HK-2 (cell line): ENCODE data around the gene SRSF1.
"Not testable (repeated sequence)": the region's sequence is repeated elsewhere in the genome, so short reads cannot be mapped to it uniquely, and the experiment has no call there.

ENCODE experiments used
- DNase-seq: peaks from one replicate; pipeline ENCODE4 v3.0.0-alpha.2; 2018; ENCODE audit not compliant: unreplicated experiment

The SRSF1 gene

DNA sequence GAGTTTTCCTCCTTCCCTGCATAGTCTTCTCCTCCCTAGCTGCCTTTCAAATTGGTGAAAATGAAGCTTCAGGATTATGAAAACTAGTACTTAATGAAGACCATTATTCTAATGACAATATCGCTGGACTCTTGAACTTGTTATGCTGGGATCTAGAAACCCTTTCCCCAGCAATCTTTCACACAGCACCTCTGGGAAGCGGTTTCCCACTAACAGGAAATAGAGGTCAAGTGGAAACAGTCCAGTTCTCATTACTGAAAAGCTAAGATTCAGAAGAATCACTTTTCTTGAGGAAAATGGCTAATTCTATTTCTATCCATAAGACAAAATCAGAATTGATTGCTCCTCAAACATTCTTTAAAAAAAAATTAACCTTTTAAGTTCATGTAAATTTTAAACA, 17.0 kb downstream of the SRSF1 start:
- no peak for DNase-seq

DNA sequence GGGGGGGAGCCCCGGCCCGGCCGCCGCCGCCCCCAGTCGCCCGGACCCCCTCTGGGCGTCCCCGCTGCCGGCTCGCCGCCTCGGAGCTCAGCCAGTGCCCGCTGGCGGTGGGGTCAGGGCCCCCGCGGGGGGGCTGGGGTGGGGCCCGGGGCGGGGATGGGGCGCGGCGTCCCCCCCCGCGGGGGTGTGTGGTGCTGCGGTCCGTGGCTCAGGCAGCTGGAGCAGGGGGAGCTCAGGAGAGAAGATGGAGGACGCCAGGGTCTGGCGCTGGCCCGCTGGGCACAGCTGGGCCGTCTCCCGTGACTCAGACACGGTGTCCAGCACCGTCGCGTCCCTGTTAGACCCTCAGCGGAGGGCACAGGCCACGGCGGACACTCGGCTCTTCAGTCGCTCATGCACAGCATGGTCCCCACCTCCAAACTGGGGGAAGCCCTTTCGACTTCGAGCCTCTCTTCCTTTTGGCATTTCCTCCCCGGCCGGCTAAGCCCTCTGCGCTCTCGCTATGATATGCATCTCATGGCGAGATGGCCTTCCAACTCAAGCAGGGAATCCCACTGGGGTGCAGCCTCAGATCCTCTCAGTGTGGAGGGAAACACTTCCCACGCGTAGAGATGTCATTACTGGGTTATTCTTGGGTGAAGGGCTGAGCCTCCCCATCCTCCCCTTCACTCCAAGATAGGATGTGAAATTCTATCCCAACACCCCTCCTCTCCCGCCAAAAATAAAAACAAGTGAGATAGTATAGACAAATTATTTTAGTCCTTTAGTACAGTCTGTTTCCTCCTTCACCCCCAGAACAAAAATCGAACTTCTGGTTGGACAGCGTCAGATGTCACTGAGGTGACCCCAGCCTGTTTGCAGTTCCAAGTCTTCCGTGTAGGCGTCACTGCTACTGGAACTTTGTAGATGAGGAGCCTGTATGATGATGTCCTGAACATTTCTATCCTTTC, 18.5 kb downstream of the SRSF1 start:
- DNase-seq = peak; percentile 71

DNA sequence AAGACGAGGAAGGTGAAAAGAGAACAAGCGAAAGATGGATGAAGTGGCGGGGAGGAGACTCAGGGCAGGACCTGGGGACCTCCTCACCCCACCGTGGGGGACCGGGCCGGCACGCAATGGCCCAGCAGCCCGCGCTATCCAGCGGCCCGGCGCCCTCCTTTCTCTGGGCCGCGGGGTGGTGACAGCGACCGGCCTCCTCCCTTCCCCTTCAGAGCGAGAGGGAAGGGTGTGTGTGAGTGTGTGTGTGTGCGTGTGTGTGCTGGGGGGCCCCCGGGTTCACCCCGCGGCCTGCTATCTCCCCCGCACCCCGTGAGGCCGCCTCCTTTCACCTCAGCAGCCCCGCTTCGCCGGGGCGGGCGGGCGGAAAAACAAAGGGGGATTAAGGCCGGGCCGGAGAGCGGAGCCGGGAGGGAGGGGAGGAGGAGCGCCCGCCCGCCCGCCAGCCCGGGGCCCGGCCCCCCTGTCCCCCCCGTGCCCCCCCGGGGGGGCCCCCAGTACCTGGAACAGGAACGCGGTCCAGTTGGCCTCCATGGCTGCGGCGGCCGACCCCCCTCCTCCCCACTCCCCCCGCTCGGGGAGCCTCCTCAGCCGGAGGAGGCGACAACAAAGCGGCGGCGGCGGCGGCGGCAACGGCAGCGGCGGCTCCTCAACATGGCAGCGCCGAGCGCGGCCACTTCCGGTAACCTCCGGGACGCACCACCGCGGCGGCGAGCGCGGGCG, 19.3 kb downstream of the SRSF1 start, which contains the start of gene VEZF1:
TSS of gene VEZF1 (minus strand) at position 674 of the 720 bp plus-strand sequence. CDS start at position 531, 143 bp downstream.
- peak; percentile 78 for DNase-seq

DNA sequence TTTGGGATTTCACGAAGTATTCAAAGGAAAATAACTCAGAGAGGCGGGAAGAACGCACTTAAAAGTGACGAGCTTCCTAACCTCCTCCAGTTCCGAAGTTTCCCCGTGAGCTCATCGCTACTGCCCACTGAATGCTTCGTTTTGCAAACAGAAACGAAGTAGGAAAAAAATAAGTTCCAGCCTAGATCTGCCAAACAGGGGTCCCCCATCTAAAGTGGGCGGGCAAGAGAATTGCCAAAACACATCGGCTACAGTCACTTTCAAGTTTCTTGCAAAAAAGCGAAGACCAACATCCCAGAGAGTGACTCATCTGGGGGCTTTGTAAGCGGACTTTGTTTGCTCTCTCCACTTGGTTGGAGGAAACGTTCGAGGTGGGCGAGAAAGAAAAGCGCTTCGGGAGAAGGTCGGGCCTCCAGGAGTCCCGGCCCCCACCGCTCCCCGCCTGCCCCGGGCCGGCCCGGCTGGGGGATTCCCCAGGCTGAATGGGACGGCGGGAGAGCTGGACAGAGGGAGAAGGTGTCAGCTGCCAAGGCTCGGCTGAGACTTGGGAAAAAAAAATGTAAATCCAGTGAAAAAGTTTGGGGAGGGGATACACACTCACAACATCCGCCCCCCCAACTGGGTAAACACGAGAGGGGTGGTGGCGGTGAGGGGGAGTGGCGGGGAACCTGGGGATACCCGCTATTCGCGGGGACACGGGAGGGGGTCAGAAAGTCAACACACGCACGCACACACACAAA, 20.0 kb downstream of the SRSF1 start:
- peak; percentile 70 for DNase-seq

DNA sequence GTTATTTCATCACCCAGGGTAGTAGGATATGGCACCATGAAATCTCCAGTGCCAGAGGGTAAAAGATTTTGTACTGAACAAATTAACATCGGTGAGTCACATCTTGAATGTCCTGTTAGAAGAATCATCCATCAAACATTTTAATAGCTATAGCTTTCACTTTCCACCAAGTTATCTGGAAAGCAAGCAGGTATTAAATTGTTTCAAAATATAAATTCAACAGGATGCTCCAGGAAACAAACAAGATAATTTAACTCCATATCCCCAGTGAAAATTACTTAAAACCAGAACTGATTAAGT, 21.4 kb downstream of the SRSF1 start:
- no peak for DNase-seq

DNA sequence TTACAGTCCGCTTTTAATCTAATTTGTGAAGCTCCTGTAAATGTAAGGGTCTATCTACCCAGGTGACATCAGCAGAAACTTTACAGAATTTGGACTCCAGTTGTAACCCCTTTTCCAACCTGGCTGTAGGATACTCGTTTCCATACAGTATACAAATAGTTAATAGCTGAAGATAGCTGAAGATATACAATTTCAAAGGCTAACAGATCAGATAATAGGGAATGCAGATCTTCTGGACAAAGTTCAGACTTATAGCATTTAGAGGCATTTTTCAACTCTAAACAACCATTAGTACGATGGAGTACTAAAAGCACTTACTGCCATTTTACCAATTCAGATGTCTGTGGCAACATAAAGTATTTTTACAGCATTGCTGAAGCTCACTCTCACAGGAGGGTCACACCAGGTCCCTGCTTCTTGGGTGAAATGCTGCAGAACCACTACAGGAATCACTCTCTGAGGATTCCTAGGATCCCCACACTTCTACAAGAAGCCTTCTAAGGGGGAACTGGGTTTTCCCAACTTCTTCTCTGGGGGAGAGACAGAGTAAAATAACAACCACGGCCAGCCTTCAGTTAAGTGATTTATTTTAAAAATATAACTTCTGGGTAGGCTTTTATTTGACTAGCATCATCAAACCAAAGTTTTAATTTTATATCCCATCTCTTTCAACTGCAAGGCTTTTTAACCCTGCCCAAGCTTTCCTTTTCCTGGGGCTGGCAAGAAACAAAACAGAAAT, 21.9 kb downstream of the SRSF1 start:
- DNase-seq = no peak

DNA sequence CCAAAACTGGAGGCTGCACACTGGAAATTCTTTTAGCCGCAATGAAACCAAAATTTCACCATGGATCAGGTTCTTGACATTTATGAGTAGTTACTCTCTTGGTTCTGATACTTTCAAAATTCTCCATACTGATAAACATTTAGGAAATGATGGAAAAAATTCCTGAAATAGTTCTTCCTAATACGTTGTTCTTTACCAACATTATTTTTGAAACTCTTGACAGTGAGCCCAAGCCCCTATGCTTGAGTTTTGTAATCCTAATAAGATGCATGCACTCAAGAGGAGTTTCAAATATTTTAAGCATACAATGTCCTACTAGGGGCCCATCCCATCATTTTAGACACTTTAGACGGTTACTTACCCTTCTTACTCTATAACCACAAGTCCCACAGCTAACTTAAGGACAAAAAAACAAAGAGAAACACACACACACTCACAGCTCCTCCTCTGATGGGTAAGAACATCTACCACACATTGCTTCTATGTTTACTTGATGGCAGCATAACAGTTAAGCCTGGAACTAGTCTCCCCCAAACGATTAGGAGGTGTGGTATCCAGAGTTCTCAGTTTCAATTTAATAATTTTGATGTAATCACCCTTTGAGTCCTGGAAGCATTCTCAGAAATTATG, 22.7 kb downstream of the SRSF1 start:
- no peak for DNase-seq

DNA sequence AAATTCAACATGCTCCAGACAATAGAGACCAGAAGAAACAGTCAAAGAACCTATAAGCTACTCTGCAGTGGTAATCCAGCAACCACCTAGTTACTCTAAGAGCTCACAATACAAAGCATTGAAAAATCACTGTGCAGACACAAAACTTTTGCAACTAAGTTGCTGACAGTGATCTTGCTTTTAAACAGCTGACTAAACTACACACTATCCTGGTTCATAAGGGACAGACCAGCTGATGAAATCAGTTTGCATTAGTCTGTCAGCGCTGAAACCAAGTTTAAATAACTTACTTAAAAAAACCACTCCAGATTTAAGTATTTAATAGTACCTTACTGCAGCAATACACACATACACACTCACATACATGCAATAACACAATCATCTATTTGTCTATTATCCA, 23.6 kb downstream of the SRSF1 start:
- no peak for DNase-seq

DNA sequence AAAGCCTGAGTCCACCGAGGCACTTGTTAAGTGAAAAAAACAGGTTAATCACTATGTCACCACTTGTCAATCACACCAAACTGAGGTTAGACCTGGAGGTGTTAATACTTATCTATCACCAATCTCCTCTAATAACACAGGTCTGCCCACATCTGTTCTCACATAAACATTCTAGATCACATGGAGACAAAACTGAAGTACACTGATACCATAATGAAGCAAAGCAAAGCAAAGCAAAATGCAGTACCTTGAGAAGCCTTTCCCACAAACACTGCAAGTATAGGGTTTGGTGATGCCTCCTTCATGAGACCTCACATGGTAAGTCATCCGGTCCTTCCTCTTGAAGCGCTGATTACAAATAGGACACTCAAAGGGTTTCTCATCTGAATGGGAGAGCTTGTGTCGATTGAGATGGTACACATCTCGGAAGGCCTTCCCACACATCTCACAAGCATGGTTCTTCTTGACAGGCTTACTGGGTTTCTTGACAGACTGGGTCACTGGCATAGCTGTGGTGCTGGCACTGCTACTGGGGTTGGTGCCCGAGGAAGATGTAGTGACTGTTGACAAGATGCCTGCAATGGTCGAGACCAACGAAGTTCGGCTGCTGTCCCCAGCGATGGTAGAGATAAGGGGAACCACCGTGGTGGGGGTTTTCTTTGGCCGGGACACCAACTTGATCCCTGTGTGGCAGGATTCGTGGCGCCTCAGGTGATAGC, 24.4 kb downstream of the SRSF1 start:
- no peak for DNase-seq

DNA sequence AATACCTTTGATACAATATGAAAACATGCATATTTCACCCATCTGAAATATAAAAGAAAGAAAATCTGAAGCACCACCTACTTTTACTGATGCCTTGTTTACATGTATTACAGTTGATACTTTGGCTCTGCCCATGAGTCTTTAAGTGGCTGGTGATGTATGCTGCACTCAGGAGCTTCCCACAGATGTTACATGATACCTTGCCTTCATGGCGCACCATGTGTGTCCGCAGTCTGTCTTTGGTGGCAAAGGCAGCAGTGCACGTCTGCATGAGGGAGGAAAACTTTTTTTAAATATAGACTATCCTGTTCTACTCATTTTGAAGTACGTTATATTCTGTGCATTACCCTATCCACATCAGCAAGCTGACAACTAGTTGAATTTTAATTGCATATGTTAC, 26.5 kb downstream of the SRSF1 start:
- no peak for DNase-seq

DNA sequence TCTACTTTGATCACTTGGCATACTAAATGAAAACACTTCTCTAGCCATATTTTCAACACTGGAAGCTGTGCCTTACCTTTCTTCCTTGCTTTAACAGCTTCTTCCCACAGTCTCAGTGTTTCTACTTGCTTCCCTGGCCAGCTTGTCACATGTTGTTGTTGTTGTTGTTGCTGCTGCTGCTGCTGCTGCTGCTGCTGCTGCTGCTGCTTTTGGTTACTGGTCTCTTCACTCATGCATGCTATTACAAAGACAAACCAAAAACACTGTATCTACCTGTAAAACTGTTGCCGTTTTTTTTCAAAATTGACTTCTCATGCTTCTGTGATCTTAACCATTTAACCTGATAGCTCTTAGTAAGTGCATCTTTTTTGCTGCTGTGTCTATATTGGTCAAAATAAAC, 28.0 kb downstream of the SRSF1 start:
- DNase-seq = no peak

DNA sequence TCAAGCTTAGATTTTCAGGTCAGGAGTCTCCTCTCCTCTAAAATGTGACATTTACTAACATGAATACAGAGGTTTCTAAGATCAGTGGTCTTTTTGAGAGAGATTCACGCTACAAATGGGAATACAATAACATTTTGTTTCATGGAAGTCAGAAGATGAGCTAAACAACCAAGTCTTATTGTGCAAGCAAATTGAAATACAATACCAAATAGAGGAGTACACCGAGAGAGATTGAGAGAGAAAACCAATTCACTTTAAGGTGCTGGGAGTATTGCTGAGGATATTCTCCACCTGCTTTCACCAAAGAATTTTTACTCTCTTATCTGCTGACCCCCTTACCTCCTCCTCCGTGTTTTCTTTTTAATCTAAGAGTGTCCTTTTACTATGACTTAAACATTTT, 30.5 kb downstream of the SRSF1 start:
- DNase-seq = no peak

DNA sequence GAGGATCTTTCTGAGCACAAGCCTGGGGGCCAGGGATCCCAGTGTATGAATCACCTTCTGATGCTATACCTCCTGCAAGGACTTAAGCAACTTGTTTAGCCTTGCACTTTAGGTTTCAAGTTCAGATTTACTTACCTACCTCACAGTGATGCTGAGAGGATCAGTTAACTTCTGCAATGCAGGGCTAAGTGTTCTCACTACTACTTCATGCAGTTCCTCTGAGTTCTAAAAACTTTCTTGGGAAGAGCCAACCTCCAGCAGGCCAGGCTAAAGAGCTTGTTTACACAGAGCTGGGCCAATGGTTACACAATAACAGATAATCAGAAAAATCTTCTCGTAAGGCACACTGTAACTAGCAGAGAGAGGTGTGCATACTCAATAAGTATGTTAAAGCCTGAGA, 32.0 kb downstream of the SRSF1 start:
- DNase-seq = no peak

DNA sequence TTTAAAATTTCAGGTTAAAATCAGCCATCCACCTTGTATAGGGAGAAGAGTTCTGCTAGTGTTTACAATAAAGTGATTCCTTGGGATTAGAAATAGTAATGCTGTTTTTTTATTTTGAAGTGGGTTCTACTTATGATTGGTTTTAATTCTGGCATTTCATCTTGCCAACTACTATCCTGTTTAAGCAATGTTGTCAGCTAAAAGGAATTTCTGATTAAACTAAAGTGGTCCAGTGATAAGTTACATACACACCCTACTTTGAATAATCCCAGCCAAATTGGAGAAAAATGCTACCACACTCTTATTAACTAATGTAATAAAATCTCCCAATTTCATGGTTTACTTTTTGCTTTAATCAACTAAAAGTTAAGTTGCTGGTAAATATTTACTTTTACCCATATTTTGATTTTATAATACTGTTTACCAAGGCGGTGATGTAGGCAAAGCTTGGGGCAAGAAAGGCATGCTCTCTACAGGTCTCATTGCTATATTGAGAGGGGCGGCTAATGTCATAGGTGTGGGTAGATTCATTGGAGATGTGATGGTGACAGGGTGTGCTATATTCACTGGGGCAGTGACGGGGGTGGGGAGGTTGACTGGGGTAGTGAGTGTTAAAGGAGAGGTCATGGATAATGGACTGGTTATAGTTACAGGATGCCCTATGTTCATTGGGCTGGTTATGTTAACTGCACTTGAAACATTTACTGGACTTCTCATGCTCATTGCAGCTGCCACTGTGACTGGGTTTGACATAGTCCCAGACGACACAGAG, 32.8 kb downstream of the SRSF1 start:
- not testable (repeated sequence) for DNase-seq

DNA sequence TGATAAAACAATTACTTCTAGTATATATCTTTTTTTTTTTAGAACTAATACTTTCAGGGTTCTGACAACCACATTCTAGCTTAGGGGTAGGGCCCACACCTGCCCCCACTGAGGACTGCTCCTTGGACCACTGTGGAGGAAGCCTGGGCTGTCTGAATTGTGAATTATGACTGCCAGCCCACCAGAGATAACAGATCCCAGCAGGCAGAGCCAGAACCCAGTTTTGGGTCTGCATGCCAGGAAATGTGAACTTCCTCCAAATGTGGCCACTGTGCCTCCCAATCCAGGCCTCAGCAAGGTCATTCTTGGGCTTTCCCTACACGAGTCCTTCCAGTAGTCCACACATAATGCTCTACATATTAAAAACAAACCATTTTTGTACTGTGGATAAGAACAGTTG, 34.9 kb downstream of the SRSF1 start:
- no peak for DNase-seq

DNA sequence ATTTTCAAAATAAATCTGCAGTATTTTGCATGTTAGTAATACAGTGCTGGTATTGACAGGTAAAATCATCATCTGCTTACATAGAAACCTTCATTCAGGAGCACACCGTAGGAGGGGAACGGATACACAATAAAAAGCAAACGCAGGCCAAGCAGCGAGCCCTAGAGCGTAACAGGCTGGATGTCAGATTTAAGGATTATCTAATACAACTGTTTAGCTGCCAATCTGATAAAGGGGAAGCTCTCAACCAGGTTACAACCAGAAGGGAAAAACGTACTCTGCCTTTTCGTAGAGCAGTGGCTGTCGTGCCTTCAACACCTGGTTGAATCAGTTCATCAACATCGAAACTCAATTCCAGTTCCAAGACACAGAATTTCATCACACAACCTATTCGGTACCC, 35.5 kb downstream of the SRSF1 start:
- no peak for DNase-seq

DNA sequence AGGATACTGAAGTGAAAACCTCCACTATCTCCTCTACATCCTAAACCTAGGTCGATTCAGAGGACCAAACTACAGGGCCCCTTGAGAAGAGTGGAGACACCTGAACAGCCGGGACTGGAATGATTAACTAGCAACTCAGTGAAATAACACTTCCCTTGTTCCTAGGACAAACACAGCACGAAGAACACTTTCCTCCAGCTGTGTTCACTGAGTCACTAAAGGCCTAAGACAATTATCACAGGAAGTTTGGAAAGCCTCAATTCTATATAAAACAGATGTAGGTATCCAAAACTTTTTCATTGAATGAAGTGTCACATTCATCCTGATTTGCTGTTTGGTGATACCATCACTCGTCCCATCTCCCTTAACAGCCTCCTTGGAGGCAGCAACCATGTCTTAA, 36.3 kb downstream of the SRSF1 start:
- DNase-seq = no peak

DNA sequence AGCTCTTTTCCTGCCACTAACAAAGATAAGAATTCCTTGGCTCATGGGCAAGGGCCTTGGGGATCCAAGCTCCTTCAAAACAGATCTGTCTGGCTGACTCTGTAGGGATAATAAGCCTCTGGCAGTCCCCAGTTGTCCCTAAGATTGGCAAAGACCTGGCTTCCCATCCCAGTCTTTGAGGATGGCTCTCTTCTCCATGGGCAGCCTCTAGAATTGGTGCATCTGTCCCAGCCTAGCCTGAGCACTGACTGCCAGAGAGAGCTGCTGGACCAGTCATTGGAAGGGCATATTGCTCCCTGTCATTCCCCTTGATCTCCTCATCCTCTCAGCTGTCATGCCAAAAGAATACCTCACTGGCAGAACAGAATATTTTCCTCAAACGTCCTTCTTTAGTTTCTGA, 38.6 kb downstream of the SRSF1 start:
- no peak for DNase-seq

DNA sequence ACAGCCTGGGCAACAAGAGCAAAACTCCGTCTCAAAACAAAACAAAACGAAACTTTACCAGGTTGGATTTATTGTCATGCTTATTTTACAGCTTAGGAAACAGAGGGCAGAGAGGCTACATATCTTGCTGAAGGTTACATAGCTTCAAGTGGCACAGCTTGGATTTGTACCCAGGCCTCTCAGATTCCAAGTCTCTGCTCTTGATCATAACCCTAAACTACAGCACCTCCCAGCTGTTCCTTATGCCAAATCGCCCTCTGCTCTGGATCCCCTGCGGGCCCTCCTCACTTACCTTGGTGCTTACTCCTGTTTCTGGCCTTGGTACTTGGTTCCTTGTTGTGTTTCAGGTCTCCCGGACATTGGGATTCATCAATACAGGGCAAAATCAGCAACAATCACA, 40.2 kb downstream of the SRSF1 start:
- no peak for DNase-seq

DNA sequence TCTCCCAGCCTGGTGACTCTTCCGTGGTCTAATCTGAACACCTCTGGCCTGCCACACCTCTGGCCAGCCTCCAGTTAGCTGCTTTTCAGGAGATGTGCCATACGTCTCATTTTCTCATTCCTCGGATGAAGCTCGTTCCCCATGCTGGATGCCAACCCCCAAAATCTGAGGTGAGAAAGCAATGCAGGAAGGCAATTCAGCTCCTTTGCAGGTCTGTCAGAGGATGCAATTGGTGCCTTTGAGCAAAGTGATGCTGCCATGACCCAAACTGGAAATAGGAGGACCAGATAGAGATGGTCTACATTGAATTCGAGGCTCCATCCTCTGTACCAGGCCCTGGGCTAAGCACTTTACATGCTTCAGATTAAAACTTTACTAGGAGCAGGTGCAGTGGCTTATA, 40.8 kb downstream of the SRSF1 start:
- no peak for DNase-seq
